HepG2 (cell line): ENCODE measurements around the gene FAM181A. TPM values are rescaled to one million over a fixed set of nuclear protein-coding genes. Genes with fewer than 3 reads are reported as not detected.

Source experiments
- ATAC-seq: fragments of 200-7000 bp; cut with Tn5 transposase; 3 replicates; pipeline ENCODE4 v1.9.1; 2020; ENCODE audit warnings: mild to moderate bottlenecking, moderate library complexity
- BruUV-seq: library from RNA; stranded (reverse); fragments of 400-500 nt; replicated peaks from 2 replicates; lab custom pipeline; 2021; lab: Mats Ljungman, UMichigan
- CTCF ChIA-PET: fragments of 300-600 bp; formaldehyde crosslinking; extraction: SDS; loops from one replicate; lab custom pipeline; 2021; ENCODE audit warnings: low total read pairs, inconsistent platforms, low intra/inter-chr PET ratio; lab: Yijun Ruan, JAX
- POLR2A ChIA-PET: fragments of 350-600 bp; sonication (Branson Sonifier 250); formaldehyde crosslinking; loops from one replicate; lab custom pipeline; 2020; ENCODE audit warnings: antibody characterized with exemption, inconsistent platforms; lab: Yijun Ruan, JAX
- DNase-seq: peaks from one replicate; pipeline ENCODE4 v3.0.0-alpha.2; 2015; ENCODE audit warnings: low spot score
- FAIRE-seq: peaks from 3 replicates; lab custom pipeline; 2011; peaks lifted over from hg19 to GRCh38; lab: Jason Lieb, UNC
- H2AFZ ChIP-seq: one replicate; pipeline ENCODE4 v1.6.1; 2011; ENCODE audit warnings: low read length, inconsistent platforms
- H3K27ac ChIP-seq: fragments of 300-600 bp; 3 replicates; pipeline ENCODE4 v1.8.0; 2011; ENCODE audit warnings: mixed run types, mild to moderate bottlenecking, mixed read lengths, low read length, inconsistent platforms; ENCODE audit not compliant: insufficient read depth; ENCODE audit errors: extremely low read length
- H3K27me3 ChIP-seq, 2 experiments: fragments of 200-600 bp in 1 of 2; 2 replicates in 1 of 2; 3 replicates in 1 of 2; pipeline versions ENCODE4 v1.6.0 to v1.8.0; 2011; ENCODE audit warnings: low read length in 2 of 2, mild to moderate bottlenecking in 2 of 2, moderate library complexity in 2 of 2, inconsistent platforms in 1 of 2; ENCODE audit not compliant: insufficient read depth in 2 of 2, control insufficient read depth in 1 of 2
- H3K36me3 ChIP-seq, 2 experiments: fragments of 200-600 bp in 1 of 2; replicated peaks in 1 of 2; 2 replicates in 1 of 2; 3 replicates in 1 of 2; pipeline versions ENCODE4 v1.5.1 to v1.8.0; 2011; ENCODE audit warnings: low read length in 2 of 2, inconsistent platforms in 1 of 2; ENCODE audit not compliant: insufficient read depth in 2 of 2, control insufficient read depth in 1 of 2
- H3K4me1 ChIP-seq: 2 replicates; pipeline ENCODE4 v1.5.1; 2012; ENCODE audit warnings: low read length, inconsistent platforms; ENCODE audit not compliant: insufficient read depth
- H3K4me2 ChIP-seq: 2 replicates; pipeline ENCODE4 v1.6.0; 2011; ENCODE audit warnings: low read depth, low read length, inconsistent platforms
- H3K4me3 ChIP-seq, 3 experiments: fragments of 200-600 bp in 1 of 3; sonication (generic), shearing (Covaris generic) in 1 of 3; replicated peaks in 1 of 3; 2 replicates each; pipeline ENCODE4 v1.5.1; 2011 to 2016; ENCODE audit warnings: low read length in 3 of 3, inconsistent platforms in 2 of 3, low read depth in 2 of 3, mild to moderate bottlenecking in 2 of 3, control low read depth in 1 of 3, mixed read lengths in 1 of 3; ENCODE audit not compliant: insufficient read depth in 1 of 3
- H3K79me2 ChIP-seq: one replicate; pipeline ENCODE4 v1.6.1; 2011; ENCODE audit warnings: low read length, inconsistent platforms; ENCODE audit not compliant: insufficient read depth
- H3K9ac ChIP-seq: 2 replicates; pipeline ENCODE4 v1.6.0; 2011; ENCODE audit warnings: mild to moderate bottlenecking, low read depth, low read length, inconsistent platforms; ENCODE audit not compliant: insufficient read depth
- H3K9me3 ChIP-seq: 2 replicates; pipeline ENCODE4 v1.5.1; 2012; ENCODE audit warnings: mild to moderate bottlenecking, low read length
- H4K20me1 ChIP-seq: 2 replicates; pipeline ENCODE4 v1.6.0; 2011; ENCODE audit warnings: inconsistent platforms, mild to moderate bottlenecking, low read length, moderate library complexity; ENCODE audit not compliant: insufficient read depth
- CHCHD3 ChIP-seq: sonication (generic); formaldehyde crosslinking; IDR thresholded peaks from 2 replicates; pipeline ENCODE4 v1.8.0; 2022; ENCODE audit warnings: mild to moderate bottlenecking, missing genetic modification reagents, moderate library complexity
- FOXA1 ChIP-seq, 2 experiments: fragments of 450-650 bp in 1 of 2; sonication (generic) in 1 of 2; formaldehyde crosslinking in 1 of 2; IDR thresholded peaks; 2 replicates each; pipeline versions ENCODE4 v1.4.0 to v1.6.1; 2016 to 2020; ENCODE audit warnings: missing genetic modification reagents in 1 of 2
- FOXK2 ChIP-seq: fragments of 450-650 bp; IDR thresholded peaks from 2 replicates; pipeline ENCODE4 v1.6.1; 2016
- HMG20A ChIP-seq: IDR thresholded peaks from 2 replicates; pipeline ENCODE4 v1.6.1; 2016; ENCODE audit warnings: borderline replicate concordance
- MAFF ChIP-seq: IDR thresholded peaks from 2 replicates; pipeline ENCODE4 v1.6.1; 2011; ENCODE audit warnings: low read depth, low read length, improper control_type of control experiment
- NBN ChIP-seq: fragments of 450-650 bp; conservative IDR thresholded peaks from 2 replicates; pipeline ENCODE4 v1.6.1; 2017
- NR2F2 ChIP-seq: IDR thresholded peaks from 2 replicates; pipeline ENCODE4 v1.6.1; 2012; ENCODE audit warnings: low read depth, inconsistent platforms, borderline replicate concordance
- RFXANK ChIP-seq: IDR thresholded peaks from 2 replicates; pipeline ENCODE4 v1.6.1; 2016
- ZFP36L2 ChIP-seq: sonication (generic); formaldehyde crosslinking; IDR thresholded peaks from 2 replicates; pipeline ENCODE4 v1.4.0; 2020; ENCODE audit warnings: missing genetic modification reagents
- ZNF33B ChIP-seq: sonication (generic); formaldehyde crosslinking; IDR thresholded peaks from 2 replicates; pipeline ENCODE4 v1.5.1; 2020; ENCODE audit warnings: mild to moderate bottlenecking, missing genetic modification reagents
- ZNF441 ChIP-seq: sonication (generic); formaldehyde crosslinking; IDR thresholded peaks from 2 replicates; pipeline ENCODE4 v1.7.0; 2021; ENCODE audit warnings: missing genetic modification reagents, borderline replicate concordance
- ZNF816 ChIP-seq: sonication (generic); formaldehyde crosslinking; IDR thresholded peaks from 2 replicates; pipeline ENCODE4 v1.8.0; 2022; ENCODE audit warnings: missing genetic modification reagents, mild to moderate bottlenecking, borderline replicate concordance
- ZNF883 ChIP-seq: sonication (generic); formaldehyde crosslinking; IDR thresholded peaks from 2 replicates; pipeline ENCODE4 v1.5.1; 2020; ENCODE audit warnings: mild to moderate bottlenecking, missing genetic modification reagents; ENCODE audit errors: not compliant biosample characterization
- WGBS: methylation state at CpG from one replicate; pipeline ENCODE4 v1.1.6; 2017; ENCODE audit warnings: low lambda C conversion rate; 5-methylcytosine and 5-hydroxymethylcytosine counted together
- in situ Hi-C: cut with HindIII; loops from 2 replicates; pipeline ENCODE4 v1.10.0; 2017; ENCODE audit warnings: low pct_unique_long_range_greater_than_20kb; ENCODE audit not compliant: extremely low pct_ligation_motif_present
- intact Hi-C: fragments of 100-400 bp; cut with micrococcal nuclease; formaldehyde crosslinking; loops from one replicate; pipeline ENCODE4 v1.10.0; 2022; ENCODE audit not compliant: unreplicated experiment
- polyA plus RNA-seq, 8 experiments: library from polyadenylated mRNA; depleted of rRNA in 3 of 8; stranded (reverse) in 7 of 8; unstranded in 1 of 8; fragments of >200 nt; fragmentation: Illumina TruSeq in 4 of 8; extraction: Trizol in 4 of 8; gene quantifications; 2 replicates each; pipeline versions ENCODE4 v1.2.1 to v1.2.3, GENCODE V29; 2011 to 2016; ENCODE audit warnings: low read depth in 4 of 8, missing spikeins in 1 of 8, mixed read lengths in 1 of 8; ENCODE audit not compliant: insufficient read depth in 1 of 8
- total RNA-seq, 5 experiments: library from RNA; depleted of rRNA; stranded (reverse); fragments of >200 nt; fragmentation: Illumina TruSeq; extraction: Trizol; gene quantifications; 2 replicates each; pipeline ENCODE4 v1.2.3, GENCODE V29; 2016; ENCODE audit warnings: low read depth in 1 of 5
- TF ChIP-seq, protein P1 (sequence below): sonication (generic); formaldehyde crosslinking; IDR thresholded peaks from 2 replicates; pipeline ENCODE4 v1.5.1; 2020; ENCODE audit warnings: mild to moderate bottlenecking, moderate library complexity, missing genetic modification reagents
- TF ChIP-seq, protein P2 (sequence below): sonication (generic); formaldehyde crosslinking; IDR thresholded peaks from 2 replicates; pipeline ENCODE4 v1.4.0; 2020; ENCODE audit warnings: missing genetic modification reagents
- TF ChIP-seq, protein P3 (sequence below): sonication (generic); formaldehyde crosslinking; IDR thresholded peaks from 2 replicates; pipeline ENCODE4 v1.4.0; 2020; ENCODE audit warnings: missing genetic modification reagents, borderline replicate concordance

The FAM181A gene
- total and polyA plus RNA-seq, 2 of the 13 experiments (the other 11 are each of a cell fraction or from before 2014, with no cell fraction given) = 1.1 to 1.5 TPM

DNA sequence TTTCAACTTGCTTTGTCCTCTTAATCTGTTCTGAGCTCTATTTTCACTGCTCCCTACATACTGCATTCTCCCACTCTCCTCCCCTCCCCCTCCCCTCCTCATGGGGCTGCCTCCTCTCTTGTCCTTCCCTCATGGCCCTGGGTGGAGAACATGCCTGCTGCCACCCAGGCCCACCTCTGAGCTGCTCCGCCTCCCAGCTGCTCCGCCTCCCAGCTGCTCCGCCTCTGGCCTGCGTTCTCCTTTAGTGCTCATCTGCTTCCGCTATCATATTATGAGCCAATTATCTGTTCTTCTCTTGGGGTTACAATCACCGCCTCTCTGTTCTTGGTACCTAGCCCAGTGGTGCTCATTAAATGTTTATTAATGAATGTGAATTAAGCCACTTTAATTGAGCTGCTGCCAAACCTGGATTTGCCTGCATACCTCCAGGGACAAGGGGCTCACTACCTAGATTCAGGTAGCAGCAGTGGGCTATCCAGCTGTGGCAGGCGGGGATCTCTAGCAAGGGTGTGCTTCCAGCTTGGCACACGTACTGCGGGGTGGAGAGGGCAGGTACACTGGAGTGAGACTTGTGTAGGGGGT lies 32.0 kb upstream of the FAM181A start:
- H3K36me3 ChIP-seq = no peaks in the 10 kb centered on the region

More for the DNA sequence above, 32.0 kb upstream of the FAM181A start:
- Histone ChIP-seq H3K27me3 (peaks cover 6 to 30% of the 10 kb centered on the region in 2 experiments; a peak in 4 of 5 replicates), H3K9ac (no peak overlapping the region), H3K79me2 (no peaks in the 10 kb centered on the region), H2AFZ (no peak overlapping the region), H4K20me1 (no peaks in the 10 kb centered on the region), H3K27ac (no peak overlapping the region), H3K4me3 (no peak overlapping the region), H3K9me3 (no peaks in the 10 kb centered on the region), H3K4me2 (no peak overlapping the region), H3K4me1 (peaks cover 75% of the 10 kb centered on the region)
- ChIA-PET POLR2A (no interaction called here), CTCF (no interaction called here)
- in situ Hi-C loops = no loop called here
- FAIRE-seq = no peak
- intact Hi-C loops = loop anchor here (10.0 kb wide), 1 partner anchor 110 kb away; the partner anchor contains the start of gene PRIMA1
- WGBS = 63% methylated on average over 9 of the region's 9 CpGs
- no peak for DNase-seq
- no peak for ATAC-seq
- BruUV-seq = no TSS peak
- TF ChIP-seq, protein P1, sequence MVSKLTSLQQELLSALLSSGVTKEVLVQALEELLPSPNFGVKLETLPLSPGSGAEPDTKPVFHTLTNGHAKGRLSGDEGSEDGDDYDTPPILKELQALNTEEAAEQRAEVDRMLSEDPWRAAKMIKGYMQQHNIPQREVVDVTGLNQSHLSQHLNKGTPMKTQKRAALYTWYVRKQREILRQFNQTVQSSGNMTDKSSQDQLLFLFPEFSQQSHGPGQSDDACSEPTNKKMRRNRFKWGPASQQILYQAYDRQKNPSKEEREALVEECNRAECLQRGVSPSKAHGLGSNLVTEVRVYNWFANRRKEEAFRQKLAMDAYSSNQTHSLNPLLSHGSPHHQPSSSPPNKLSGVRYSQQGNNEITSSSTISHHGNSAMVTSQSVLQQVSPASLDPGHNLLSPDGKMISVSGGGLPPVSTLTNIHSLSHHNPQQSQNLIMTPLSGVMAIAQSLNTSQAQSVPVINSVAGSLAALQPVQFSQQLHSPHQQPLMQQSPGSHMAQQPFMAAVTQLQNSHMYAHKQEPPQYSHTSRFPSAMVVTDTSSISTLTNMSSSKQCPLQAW (CRISPR knock-in tag) = no peak
- TF ChIP-seq NR2F2 (no peak), ZFP36L2 (no peak), HMG20A (CRISPR knock-in tag) (no peak), ZNF441 (CRISPR knock-in tag) (no peak), MAFF (no peak), RFXANK (CRISPR knock-in tag) (no peak), FOXK2 (no peak), ZNF33B (CRISPR knock-in tag) (no peak), FOXA1 (IDR thresholded peaks at IDR 0.05) (no peak), FOXA1 (CRISPR knock-in tag; IDR thresholded peaks at IDR 0.05) (no peak), ZNF816 (CRISPR knock-in tag) (no peak), CHCHD3 (CRISPR knock-in tag) (no peak), NBN (no peak), ZNF883 (no peak)
- TF ChIP-seq, protein P2, sequence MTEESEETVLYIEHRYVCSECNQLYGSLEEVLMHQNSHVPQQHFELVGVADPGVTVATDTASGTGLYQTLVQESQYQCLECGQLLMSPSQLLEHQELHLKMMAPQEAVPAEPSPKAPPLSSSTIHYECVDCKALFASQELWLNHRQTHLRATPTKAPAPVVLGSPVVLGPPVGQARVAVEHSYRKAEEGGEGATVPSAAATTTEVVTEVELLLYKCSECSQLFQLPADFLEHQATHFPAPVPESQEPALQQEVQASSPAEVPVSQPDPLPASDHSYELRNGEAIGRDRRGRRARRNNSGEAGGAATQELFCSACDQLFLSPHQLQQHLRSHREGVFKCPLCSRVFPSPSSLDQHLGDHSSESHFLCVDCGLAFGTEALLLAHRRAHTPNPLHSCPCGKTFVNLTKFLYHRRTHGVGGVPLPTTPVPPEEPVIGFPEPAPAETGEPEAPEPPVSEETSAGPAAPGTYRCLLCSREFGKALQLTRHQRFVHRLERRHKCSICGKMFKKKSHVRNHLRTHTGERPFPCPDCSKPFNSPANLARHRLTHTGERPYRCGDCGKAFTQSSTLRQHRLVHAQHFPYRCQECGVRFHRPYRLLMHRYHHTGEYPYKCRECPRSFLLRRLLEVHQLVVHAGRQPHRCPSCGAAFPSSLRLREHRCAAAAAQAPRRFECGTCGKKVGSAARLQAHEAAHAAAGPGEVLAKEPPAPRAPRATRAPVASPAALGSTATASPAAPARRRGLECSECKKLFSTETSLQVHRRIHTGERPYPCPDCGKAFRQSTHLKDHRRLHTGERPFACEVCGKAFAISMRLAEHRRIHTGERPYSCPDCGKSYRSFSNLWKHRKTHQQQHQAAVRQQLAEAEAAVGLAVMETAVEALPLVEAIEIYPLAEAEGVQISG (CRISPR knock-in tag) = no peak
- TF ChIP-seq, protein P3, sequence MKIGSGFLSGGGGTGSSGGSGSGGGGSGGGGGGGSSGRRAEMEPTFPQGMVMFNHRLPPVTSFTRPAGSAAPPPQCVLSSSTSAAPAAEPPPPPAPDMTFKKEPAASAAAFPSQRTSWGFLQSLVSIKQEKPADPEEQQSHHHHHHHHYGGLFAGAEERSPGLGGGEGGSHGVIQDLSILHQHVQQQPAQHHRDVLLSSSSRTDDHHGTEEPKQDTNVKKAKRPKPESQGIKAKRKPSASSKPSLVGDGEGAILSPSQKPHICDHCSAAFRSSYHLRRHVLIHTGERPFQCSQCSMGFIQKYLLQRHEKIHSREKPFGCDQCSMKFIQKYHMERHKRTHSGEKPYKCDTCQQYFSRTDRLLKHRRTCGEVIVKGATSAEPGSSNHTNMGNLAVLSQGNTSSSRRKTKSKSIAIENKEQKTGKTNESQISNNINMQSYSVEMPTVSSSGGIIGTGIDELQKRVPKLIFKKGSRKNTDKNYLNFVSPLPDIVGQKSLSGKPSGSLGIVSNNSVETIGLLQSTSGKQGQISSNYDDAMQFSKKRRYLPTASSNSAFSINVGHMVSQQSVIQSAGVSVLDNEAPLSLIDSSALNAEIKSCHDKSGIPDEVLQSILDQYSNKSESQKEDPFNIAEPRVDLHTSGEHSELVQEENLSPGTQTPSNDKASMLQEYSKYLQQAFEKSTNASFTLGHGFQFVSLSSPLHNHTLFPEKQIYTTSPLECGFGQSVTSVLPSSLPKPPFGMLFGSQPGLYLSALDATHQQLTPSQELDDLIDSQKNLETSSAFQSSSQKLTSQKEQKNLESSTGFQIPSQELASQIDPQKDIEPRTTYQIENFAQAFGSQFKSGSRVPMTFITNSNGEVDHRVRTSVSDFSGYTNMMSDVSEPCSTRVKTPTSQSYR (CRISPR knock-in tag) = no peak
